ENCODE data around the gene MARCHF3.

- TF ChIP-seq CTCF (IDR thresholded peaks at IDR 0.05) (no peak), POLR2A (IDR thresholded peaks at IDR 0.05) (no peak), EP300 (IDR thresholded peaks at IDR 0.05) (no peak), POLR2AphosphoS5 (IDR thresholded peaks at IDR 0.05) (no peak)
These were observed 62.4 kb downstream of the MARCHF3 start for GRCh38 chr5:126967808-126968466.
